HepG2 (cell line): ENCODE measurements around the gene KAZALD1. TPM values are rescaled to one million over a fixed set of nuclear protein-coding genes. Genes with fewer than 3 reads are reported as not detected.

Experiments used
- GATAD1 ChIP-seq: IDR thresholded peaks from 2 replicates; pipeline ENCODE4 v1.6.1; 2016; ENCODE audit warnings: missing genetic modification reagents, missing compliant biosample characterization
- HIC2 ChIP-seq: sonication (generic); formaldehyde crosslinking; IDR thresholded peaks from 2 replicates; pipeline ENCODE4 v1.9.0; 2022; ENCODE audit warnings: low read depth, missing genetic modification reagents
- HNRNPH1 ChIP-seq: fragments of 200-400 bp; formaldehyde crosslinking; optimal IDR thresholded peaks from 2 replicates; pipeline ENCODE3; 2017; ENCODE audit warnings: mild to moderate bottlenecking, low read depth, low read length
- RBFOX2 ChIP-seq: fragments of 200-400 bp; formaldehyde crosslinking; IDR thresholded peaks from 2 replicates; pipeline ENCODE4 v1.6.1; 2017; ENCODE audit warnings: low read depth, mild to moderate bottlenecking, low read length
- SKIL ChIP-seq: sonication (generic); formaldehyde crosslinking; IDR thresholded peaks from 2 replicates; pipeline ENCODE4 v1.8.0; 2022; ENCODE audit warnings: missing genetic modification reagents, mild to moderate bottlenecking, moderate library complexity, borderline replicate concordance
- SNAPC4 ChIP-seq: sonication (generic); formaldehyde crosslinking; IDR thresholded peaks from 2 replicates; pipeline ENCODE4 v1.4.0; 2020; ENCODE audit warnings: mild to moderate bottlenecking, missing genetic modification reagents
- SYNCRIP ChIP-seq: fragments of 200-400 bp; formaldehyde crosslinking; IDR thresholded peaks from 2 replicates; pipeline ENCODE4 v1.6.1; 2018; ENCODE audit warnings: mild to moderate bottlenecking, low read depth, low read length; ENCODE audit not compliant: insufficient read depth
- TFDP2 ChIP-seq: sonication (generic); formaldehyde crosslinking; IDR thresholded peaks from 2 replicates; pipeline ENCODE4 v1.4.0; 2020; ENCODE audit warnings: missing genetic modification reagents
- TSC22D2 ChIP-seq: sonication (generic); formaldehyde crosslinking; IDR thresholded peaks from 2 replicates; pipeline ENCODE4 v1.5.1; 2020; ENCODE audit warnings: missing genetic modification reagents, mild to moderate bottlenecking, borderline replicate concordance
- ZNF276 ChIP-seq: sonication (generic); formaldehyde crosslinking; IDR thresholded peaks from 2 replicates; pipeline ENCODE4 v1.4.0; 2020; ENCODE audit warnings: mild to moderate bottlenecking, low read depth, missing genetic modification reagents
- ZNF292 ChIP-seq: sonication (generic); formaldehyde crosslinking; IDR thresholded peaks from 2 replicates; pipeline ENCODE4 v1.8.1; 2022; ENCODE audit warnings: mild to moderate bottlenecking, low read depth, missing genetic modification reagents, borderline replicate concordance
- ZNF383 ChIP-seq: sonication (generic); formaldehyde crosslinking; IDR thresholded peaks from 2 replicates; pipeline ENCODE4 v1.4.0; 2020; ENCODE audit warnings: missing genetic modification reagents, mild to moderate bottlenecking, borderline replicate concordance
- ZNF644 ChIP-seq: IDR thresholded peaks from 2 replicates; pipeline ENCODE4 v1.6.1; 2016; ENCODE audit warnings: low read depth
- ZNF660 ChIP-seq: sonication (generic); formaldehyde crosslinking; IDR thresholded peaks from 2 replicates; pipeline ENCODE4 v1.5.1; 2020; ENCODE audit warnings: mild to moderate bottlenecking, low read depth, missing genetic modification reagents, borderline replicate concordance
- ZNF678 ChIP-seq: sonication (generic); formaldehyde crosslinking; IDR thresholded peaks from 2 replicates; pipeline ENCODE4 v1.4.0; 2020; ENCODE audit warnings: mild to moderate bottlenecking, missing genetic modification reagents
- ZSCAN12 ChIP-seq: sonication (generic); formaldehyde crosslinking; IDR thresholded peaks from 2 replicates; pipeline ENCODE4 v1.9.0; 2021; ENCODE audit warnings: mild to moderate bottlenecking, missing genetic modification reagents
- polyA plus RNA-seq, 8 experiments: library from polyadenylated mRNA; depleted of rRNA in 3 of 8; stranded (reverse) in 7 of 8; unstranded in 1 of 8; fragments of >200 nt; fragmentation: Illumina TruSeq in 4 of 8; extraction: Trizol in 4 of 8; gene quantifications; 2 replicates each; pipeline versions ENCODE4 v1.2.1 to v1.2.3, GENCODE V29; 2011 to 2016; ENCODE audit warnings: low read depth in 4 of 8, missing spikeins in 1 of 8, mixed read lengths in 1 of 8; ENCODE audit not compliant: insufficient read depth in 1 of 8
- total RNA-seq, 5 experiments: library from RNA; depleted of rRNA; stranded (reverse); fragments of >200 nt; fragmentation: Illumina TruSeq; extraction: Trizol; gene quantifications; 2 replicates each; pipeline ENCODE4 v1.2.3, GENCODE V29; 2016; ENCODE audit warnings: low read depth in 1 of 5

Gene KAZALD1
- total and polyA plus RNA-seq, 2 of the 13 experiments (the other 11 are each of a cell fraction or from before 2014, with no cell fraction given) = 16.7 to 27.7 TPM

- TF ChIP-seq GATAD1 (CRISPR knock-in tag) (peak; percentile 71), RBFOX2 (peak; percentile 84), ZSCAN12 (CRISPR knock-in tag) (no peak), HNRNPH1 (no peak), TFDP2 (peak; percentile 83), HIC2 (CRISPR knock-in tag) (0 out of 2 replicates have a peak, but pooled peaks have one; percentile 28), SKIL (no peak), ZNF644 (CRISPR knock-in tag) (peak; percentile 63), TSC22D2 (0 out of 2 replicates have a peak, but pooled peaks have one; percentile 33), ZNF678 (CRISPR knock-in tag) (0 out of 2 replicates have a peak, but pooled peaks have one; percentile 37), ZNF660 (CRISPR knock-in tag) (no peak), ZNF292 (CRISPR knock-in tag) (peak; percentile 76; the same call in 1 of the 2 replicates), ZNF383 (CRISPR knock-in tag) (no peak), SYNCRIP (no peak), ZNF276 (CRISPR knock-in tag) (no peak), SNAPC4 (CRISPR knock-in tag) (no peak)
These were observed 4.5 kb downstream of the KAZALD1 start (continued) for GRCh38 chr10:101066146-101066895.
